AG04450 (cell line): ENCODE results near the gene DNLZ. TPM values are rescaled to one million over a fixed set of nuclear protein-coding genes. Genes with fewer than 3 reads are reported as not detected.

ENCODE experiments used
- CTCF ChIA-PET: fragments of 300-600, 350-600 bp; formaldehyde crosslinking; extraction: SDS; loops from one replicate; lab custom pipeline; 2022; ENCODE audit warnings: antibody characterized with exemption, inconsistent platforms; lab: Charles Lee
- POLR2A ChIA-PET: fragments of 350-600 bp; formaldehyde crosslinking; extraction: SDS; loops from one replicate; lab custom pipeline; 2021; ENCODE audit warnings: antibody characterized with exemption, inconsistent platforms; lab: Yijun Ruan, JAX
- DNase-seq: peaks from one replicate; pipeline ENCODE4 v3.0.0-alpha.2; 2011; ENCODE audit warnings: low read depth, low spot score
- H3K27ac ChIP-seq: one replicate; pipeline ENCODE4 v1.5.1; 2012; ENCODE audit warnings: low read depth, low read length, control low read depth
- H3K27me3 ChIP-seq: one replicate; pipeline ENCODE4 v1.6.0; 2012; ENCODE audit warnings: low read length; ENCODE audit not compliant: control insufficient read depth, insufficient read depth
- H3K4me3 ChIP-seq: 2 replicates; pipeline ENCODE4 v1.5.1; 2011; ENCODE audit warnings: mild to moderate bottlenecking, low read depth, low read length, control low read depth
- H3K9me3 ChIP-seq: 2 replicates; pipeline ENCODE4 v1.5.1; 2012; ENCODE audit warnings: low read length; ENCODE audit not compliant: control insufficient read depth, insufficient read depth
- CTCF ChIP-seq: IDR thresholded peaks from 2 replicates; pipeline ENCODE4 v1.5.1; 2011; ENCODE audit warnings: low read depth, low read length, control low read depth, inconsistent platforms
- polyA plus RNA-seq: library from polyadenylated mRNA; depleted of rRNA; stranded (reverse); fragments of >200 nt; gene quantifications from 2 replicates; pipeline ENCODE4 v1.2.3, GENCODE V29; 2011; rRNA removed

DNLZ gene
- polyA plus RNA-seq, 1 experiment, result 3.7 TPM

DNA sequence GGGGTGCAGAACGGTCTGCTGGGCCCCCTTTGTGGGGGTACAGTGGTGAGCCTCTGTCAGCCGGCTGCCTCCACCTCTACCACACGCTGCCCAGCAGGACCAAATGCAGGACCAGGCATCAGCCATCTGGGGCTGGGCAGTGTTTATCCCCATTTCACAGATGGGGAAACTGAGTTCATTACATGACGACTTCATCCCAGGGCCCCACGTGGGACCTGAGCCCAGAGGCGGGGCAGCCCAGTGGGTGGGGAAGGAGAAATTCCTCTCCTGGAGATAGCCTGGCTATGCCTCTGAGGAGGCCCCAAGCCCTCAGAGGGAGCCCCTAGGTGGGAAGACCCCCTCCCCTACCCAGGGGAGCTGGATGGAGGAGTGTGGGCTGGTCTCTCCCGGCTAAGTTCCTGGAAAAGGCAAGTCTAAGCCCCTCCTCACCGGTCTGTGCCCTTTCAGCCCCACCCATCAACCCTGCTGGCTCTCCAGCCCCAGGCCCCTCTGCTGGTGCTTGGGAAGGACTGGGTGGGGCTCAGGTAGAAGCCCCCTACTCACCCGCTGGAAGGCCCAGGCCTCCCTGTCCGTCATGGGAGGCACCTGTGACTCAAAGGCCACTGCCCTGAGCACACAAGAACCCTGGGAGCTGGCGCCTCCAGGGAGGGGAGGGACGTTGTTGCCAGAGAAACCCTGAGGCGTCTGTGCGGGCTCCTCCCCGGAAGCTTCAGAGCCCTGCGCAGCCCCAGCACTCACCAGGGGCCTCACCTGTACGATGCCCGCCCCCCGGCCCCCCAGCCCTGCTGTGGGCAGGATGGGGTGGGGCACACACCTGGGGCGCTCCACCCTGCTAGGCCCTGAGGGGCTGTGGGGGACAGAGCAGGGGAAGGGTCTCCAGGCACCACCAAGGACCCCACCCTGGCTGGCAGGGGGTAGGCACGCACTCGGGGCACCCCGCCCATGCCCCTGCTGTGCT, 52.2 kb downstream of the DNLZ start:
- TF ChIP-seq CTCF, result no peak

DNA sequence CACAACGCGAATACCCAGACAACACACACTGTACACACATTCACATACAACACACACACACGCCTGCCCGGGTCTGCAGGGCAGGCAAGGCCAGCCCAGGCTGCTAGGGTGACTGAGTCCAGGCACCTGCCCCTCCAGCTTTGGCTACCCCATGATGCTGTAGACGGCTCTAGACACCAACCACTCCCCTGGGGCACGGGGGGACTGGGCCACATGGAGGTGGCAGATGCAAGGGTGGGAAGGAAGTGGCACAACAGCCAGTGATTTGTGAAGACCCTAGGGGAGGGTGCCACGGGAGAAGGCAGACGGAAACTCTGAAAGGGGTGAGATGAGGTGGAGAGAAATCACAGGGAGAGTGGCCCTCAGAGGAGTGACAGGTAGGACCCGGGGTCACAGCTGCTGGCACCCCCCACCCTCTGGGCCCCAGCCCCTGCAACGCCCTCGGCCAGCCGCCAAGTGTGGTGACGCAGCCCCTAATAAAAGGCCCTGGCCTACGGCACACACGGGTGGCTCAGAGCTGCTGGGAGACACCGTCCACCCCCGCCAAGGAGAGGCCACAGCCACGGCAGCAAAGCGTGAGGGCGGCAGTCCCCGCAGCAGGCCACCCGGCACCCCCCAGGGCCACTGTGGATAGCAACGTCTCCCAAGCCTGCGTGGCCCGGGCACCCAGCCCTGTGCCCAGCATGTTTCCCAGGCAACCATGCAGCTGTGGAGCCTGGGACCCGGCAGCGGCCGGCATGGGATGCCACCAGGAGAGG, 53.1 kb downstream of the DNLZ start:
- POLR2A ChIA-PET, result no interaction called here
- no peak for TF ChIP-seq CTCF
- H3K4me3 ChIP-seq, result no peak overlapping the region
- H3K9me3 ChIP-seq, result peaks cover 18% of the 10 kb centered on the region
- DNase-seq, result no peak
- peaks cover 9% of the 10 kb centered on the region for H3K27me3 ChIP-seq
- CTCF ChIA-PET, result interaction anchor here (3.5 kb wide), 1 partner anchor 91 kb away, joined by 36 read pairs; no protein-coding TSS in a partner anchor
- no peak overlapping the region for H3K27ac ChIP-seq

More for the DNA sequence above, 52.2 kb downstream of the DNLZ start:
- no peak for DNase-seq
- Histone ChIP-seq H3K4me3 (no peak overlapping the region), H3K27me3 (peaks cover under 1% of the 10 kb centered on the region), H3K27ac (no peak overlapping the region), H3K9me3 (peaks cover 27% of the 10 kb centered on the region)
- CTCF ChIA-PET, result interaction anchor here (0.6 to 3.5 kb wide), 10 partner anchors 12 to 98 kb away, joined by 3 to 36 read pairs (median 5); partner anchors contain the start of gene DNLZ
- POLR2A ChIA-PET, result interaction anchor here (0.7 kb wide), 1 partner anchor 53 kb away, joined by 3 read pairs; no protein-coding TSS in a partner anchor

DNA sequence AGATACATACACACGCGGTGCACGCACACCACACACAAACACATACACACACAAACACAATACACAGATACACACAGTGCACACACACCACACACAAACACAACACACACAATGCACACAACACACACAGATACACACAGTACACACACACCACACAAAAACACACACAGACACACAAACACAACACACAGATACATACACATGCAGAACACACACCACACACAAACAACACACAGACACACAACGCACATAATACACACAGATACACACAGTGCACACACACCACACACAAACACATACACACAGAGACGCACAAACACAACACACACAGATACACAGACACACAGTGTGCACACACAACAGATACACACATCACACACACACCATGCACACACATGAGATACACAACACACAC, 53.7 kb downstream of the DNLZ start:
- CTCF ChIA-PET, result no interaction called here
- Histone ChIP-seq H3K27me3 (peaks cover 9% of the 10 kb centered on the region), H3K4me3 (no peak overlapping the region), H3K9me3 (peaks cover 12% of the 10 kb centered on the region), H3K27ac (no peak overlapping the region)
- POLR2A ChIA-PET, result no interaction called here
- no peak for DNase-seq
- no peak for TF ChIP-seq CTCF

Other genes starting within 250 kb of the DNLZ start
- 8.8 and 12.7 TPM in 2 replicates for gene TMEM250, start 244.9 kb downstream of the DNLZ start, polyA plus RNA-seq
- gene LHX3, start 158.6 kb downstream of the DNLZ start, polyA plus RNA-seq, result not detected in 2 replicates
- 12.8 and 14.7 TPM in 2 replicates for gene QSOX2, start 117.9 kb downstream of the DNLZ start, polyA plus RNA-seq
- gene CCDC187, start 59.6 kb downstream of the DNLZ start, polyA plus RNA-seq, result not detected in 2 replicates
- 22.5 and 32.8 TPM in 2 replicates for gene GPSM1, start 36.2 kb downstream of the DNLZ start, polyA plus RNA-seq
- 0.63 and 0.93 TPM in 2 replicates for gene CARD9, start 9.9 kb upstream of the DNLZ start, polyA plus RNA-seq
- gene SNAPC4, start 36.4 kb upstream of the DNLZ start, polyA plus RNA-seq, result 2.2 and 2.4 TPM in 2 replicates
- gene ENTR1, start 46.9 kb upstream of the DNLZ start, polyA plus RNA-seq, result 31.5 and 33.8 TPM in 2 replicates
- gene PMPCA, start 46.9 kb upstream of the DNLZ start, polyA plus RNA-seq, result 53.8 and 65.8 TPM in 2 replicates
- gene INPP5E, start 76.1 kb upstream of the DNLZ start, polyA plus RNA-seq, result 4.3 and 5.2 TPM in 2 replicates
- 23.2 and 30.7 TPM in 2 replicates for gene SEC16A, start 119.3 kb upstream of the DNLZ start, polyA plus RNA-seq
- gene NOTCH1, start 182.3 kb upstream of the DNLZ start, polyA plus RNA-seq, result 0.89 and 1.7 TPM in 2 replicates